Suprapubic skin (tissue), 3 donors: ENCODE data around the gene KIAA1217.

Source experiments
- CTCF ChIP-seq, 2 donors: fragments of 200-600 bp in 1 of 2; fragments of 450-650 bp in 1 of 2; sonication (generic) in 1 of 2; IDR thresholded peaks; one replicate each; pipeline ENCODE4 v1.5.1; 2016 to 2019; ENCODE audit warnings: antibody characterized with exemption in 2 of 2, mild to moderate bottlenecking in 1 of 2, moderate library complexity in 1 of 2
- POLR2A ChIP-seq, 2 donors: fragments of 450-650 bp; IDR thresholded peaks; one replicate each; pipeline ENCODE4 v1.6.1; 2017; ENCODE audit warnings: antibody characterized with exemption in 2 of 2, mild to moderate bottlenecking in 2 of 2, moderate library complexity in 2 of 2

DNA sequence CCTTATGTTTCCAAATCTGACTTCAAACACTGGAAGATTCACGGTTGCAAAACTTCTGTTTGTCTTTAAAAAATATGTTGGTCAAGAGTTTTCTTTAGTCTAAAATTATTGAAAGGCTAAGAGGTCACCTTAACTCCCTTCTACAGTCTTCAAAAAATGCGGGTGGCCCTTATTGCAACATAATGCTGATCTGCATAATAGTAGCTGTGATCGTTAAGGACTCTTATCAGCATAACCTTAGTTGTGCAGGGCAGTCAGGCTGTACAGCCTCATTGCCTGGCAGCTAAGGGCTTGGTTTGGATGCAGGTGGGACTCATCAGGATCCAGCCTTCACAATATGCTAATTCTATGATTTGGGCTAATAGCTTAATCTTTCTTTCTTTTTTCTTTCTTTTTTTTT, 15.0 kb downstream of the KIAA1217 start:
- TF ChIP-seq POLR2A (IDR thresholded peaks at IDR 0.05) (no peak), CTCF (IDR thresholded peaks at IDR 0.05) (no peak)
